PC-3 (cell line): ENCODE results near the gene EPHA3.

Experiments used
- EZH2 ChIP-seq: fragments of 300-600 bp; sonication (generic); IDR thresholded peaks from one replicate; pipeline ENCODE4 v1.6.1; 2017; ENCODE audit warnings: antibody characterized with exemption, mild to moderate bottlenecking, low read length; ENCODE audit not compliant: unreplicated experiment
- EZH2phosphoT487 ChIP-seq: fragments of 300-600 bp; sonication (generic); IDR thresholded peaks from 2 replicates; pipeline ENCODE4 v1.6.1; 2018; ENCODE audit warnings: mild to moderate bottlenecking, antibody characterized with exemption, low read length, borderline replicate concordance
- TF ChIP-seq, protein P1 (sequence below): fragments of 300-600 bp; sonication (generic); conservative IDR thresholded peaks from 2 replicates; pipeline ENCODE4 v1.5.1; 2017; ENCODE audit warnings: antibody characterized with exemption, low read depth, mild to moderate bottlenecking, low read length

DNA sequence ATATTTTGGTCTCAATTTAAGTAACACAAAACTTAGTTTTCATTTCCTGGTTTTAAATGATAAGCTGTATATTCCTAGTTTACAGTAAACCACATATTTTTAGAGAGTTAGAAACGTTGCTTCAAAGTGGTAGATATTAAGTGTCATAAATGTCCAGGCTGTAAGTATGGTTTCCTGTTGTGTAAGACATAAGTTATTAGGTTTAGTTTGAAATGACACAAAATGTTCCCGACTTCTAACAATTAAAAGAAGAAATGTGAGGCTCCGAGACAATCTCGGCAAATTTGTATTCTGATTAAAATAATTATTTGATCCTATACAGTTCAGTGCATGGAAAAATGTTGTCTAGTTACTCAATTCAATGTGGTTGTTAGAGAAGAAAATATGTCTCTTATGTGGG is 387.3 kb downstream of the EPHA3 start:
- TF ChIP-seq, protein P1, sequence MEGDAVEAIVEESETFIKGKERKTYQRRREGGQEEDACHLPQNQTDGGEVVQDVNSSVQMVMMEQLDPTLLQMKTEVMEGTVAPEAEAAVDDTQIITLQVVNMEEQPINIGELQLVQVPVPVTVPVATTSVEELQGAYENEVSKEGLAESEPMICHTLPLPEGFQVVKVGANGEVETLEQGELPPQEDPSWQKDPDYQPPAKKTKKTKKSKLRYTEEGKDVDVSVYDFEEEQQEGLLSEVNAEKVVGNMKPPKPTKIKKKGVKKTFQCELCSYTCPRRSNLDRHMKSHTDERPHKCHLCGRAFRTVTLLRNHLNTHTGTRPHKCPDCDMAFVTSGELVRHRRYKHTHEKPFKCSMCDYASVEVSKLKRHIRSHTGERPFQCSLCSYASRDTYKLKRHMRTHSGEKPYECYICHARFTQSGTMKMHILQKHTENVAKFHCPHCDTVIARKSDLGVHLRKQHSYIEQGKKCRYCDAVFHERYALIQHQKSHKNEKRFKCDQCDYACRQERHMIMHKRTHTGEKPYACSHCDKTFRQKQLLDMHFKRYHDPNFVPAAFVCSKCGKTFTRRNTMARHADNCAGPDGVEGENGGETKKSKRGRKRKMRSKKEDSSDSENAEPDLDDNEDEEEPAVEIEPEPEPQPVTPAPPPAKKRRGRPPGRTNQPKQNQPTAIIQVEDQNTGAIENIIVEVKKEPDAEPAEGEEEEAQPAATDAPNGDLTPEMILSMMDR: no peak
- TF ChIP-seq EZH2: no peak
- no peak for TF ChIP-seq EZH2phosphoT487
